Suprapubic skin (tissue), 4 donors: Measurements from ENCODE around the gene RNF130. TPM values are rescaled to one million over a fixed set of nuclear protein-coding genes. Genes with fewer than 3 reads are reported as not detected.

Source experiments
- DNase-seq, 2 donors: peaks; one replicate each; pipeline ENCODE4 v3.0.0-alpha.2; 2019; ENCODE audit warnings: low spot score in 2 of 2
- H3K27ac ChIP-seq: fragments of 200-600 bp; sonication (generic); one replicate; pipeline ENCODE4 v1.5.1; 2019
- H3K27me3 ChIP-seq: fragments of 200-600 bp; sonication (generic); one replicate; pipeline ENCODE4 v1.5.1; 2019
- H3K36me3 ChIP-seq: fragments of 200-600 bp; sonication (generic); one replicate; pipeline ENCODE4 v1.5.1; 2019
- H3K4me1 ChIP-seq: fragments of 200-600 bp; sonication (generic); one replicate; pipeline ENCODE4 v1.5.1; 2019
- H3K4me3 ChIP-seq: fragments of 200-600 bp; sonication (generic); one replicate; pipeline ENCODE4 v1.5.1; 2019; ENCODE audit warnings: mild to moderate bottlenecking
- H3K9me3 ChIP-seq: fragments of 200-600 bp; sonication (generic); one replicate; pipeline ENCODE4 v1.5.1; 2019
- EP300 ChIP-seq: sonication (generic); formaldehyde crosslinking; IDR thresholded peaks from one replicate; pipeline ENCODE4 v1.6.1; 2017; ENCODE audit warnings: antibody characterized with exemption
- POLR2A ChIP-seq, 2 donors: fragments of 450-650 bp; IDR thresholded peaks; one replicate each; pipeline ENCODE4 v1.6.1; 2017; ENCODE audit warnings: antibody characterized with exemption in 2 of 2, mild to moderate bottlenecking in 2 of 2, moderate library complexity in 2 of 2
- POLR2AphosphoS5 ChIP-seq, 3 donors: sonication (generic); formaldehyde crosslinking; IDR thresholded peaks; one replicate each; pipeline ENCODE4 v1.6.1; 2017; ENCODE audit warnings: antibody characterized with exemption in 3 of 3
- WGBS: methylation state at CpG from one replicate; pipeline ENCODE4 v1.1.5; 2018; 5-methylcytosine and 5-hydroxymethylcytosine counted together
- total RNA-seq, 4 donors: library from RNA; depleted of rRNA; stranded (reverse); fragments of >200 nt; gene quantifications; one replicate each; pipeline ENCODE4 v1.1.0, GENCODE V29; 2016
- TF ChIP-seq, protein P1 (sequence below), 2 donors: fragments of 200-600 bp in 1 of 2; fragments of 450-650 bp in 1 of 2; sonication (generic) in 1 of 2; IDR thresholded peaks; one replicate each; pipeline ENCODE4 v1.5.1; 2016 to 2019; ENCODE audit warnings: antibody characterized with exemption in 2 of 2, mild to moderate bottlenecking in 1 of 2, moderate library complexity in 1 of 2

The RNF130 gene
- total RNA-seq, 4 donors from 2014 or later: 24.8 to 37.2 (median 29.8) TPM

DNA sequence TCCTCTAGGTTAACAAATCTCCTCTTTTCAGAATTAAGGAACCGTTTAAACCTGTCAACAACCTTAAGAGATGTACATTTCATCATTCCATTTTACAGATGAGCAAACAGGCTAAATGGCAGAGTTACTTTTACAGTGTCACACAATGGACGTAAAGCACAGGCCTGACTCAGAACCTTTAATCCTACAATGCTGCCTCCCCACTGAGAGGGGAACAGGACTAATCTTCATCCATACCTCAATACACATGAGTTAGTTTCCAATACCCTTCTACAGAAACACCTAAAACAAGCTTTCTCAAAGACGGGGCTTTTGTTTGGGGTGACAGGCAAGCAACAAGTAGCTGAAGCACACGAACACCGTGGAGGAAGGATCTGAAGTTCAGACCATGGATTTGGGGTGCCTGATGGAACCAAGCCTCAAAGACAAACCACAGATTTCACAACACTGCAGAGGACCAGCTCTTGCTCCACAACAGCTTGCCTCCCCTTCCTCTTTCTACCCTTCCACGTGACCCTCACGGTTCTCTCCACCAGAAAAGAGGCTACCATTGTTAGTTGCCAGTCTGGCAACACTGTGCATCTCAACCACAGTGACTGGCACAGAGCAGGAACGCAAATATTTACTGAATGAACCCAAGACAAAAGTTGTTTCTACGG, 1.8 kb downstream of the RNF130 start:
- TF ChIP-seq, protein P1, sequence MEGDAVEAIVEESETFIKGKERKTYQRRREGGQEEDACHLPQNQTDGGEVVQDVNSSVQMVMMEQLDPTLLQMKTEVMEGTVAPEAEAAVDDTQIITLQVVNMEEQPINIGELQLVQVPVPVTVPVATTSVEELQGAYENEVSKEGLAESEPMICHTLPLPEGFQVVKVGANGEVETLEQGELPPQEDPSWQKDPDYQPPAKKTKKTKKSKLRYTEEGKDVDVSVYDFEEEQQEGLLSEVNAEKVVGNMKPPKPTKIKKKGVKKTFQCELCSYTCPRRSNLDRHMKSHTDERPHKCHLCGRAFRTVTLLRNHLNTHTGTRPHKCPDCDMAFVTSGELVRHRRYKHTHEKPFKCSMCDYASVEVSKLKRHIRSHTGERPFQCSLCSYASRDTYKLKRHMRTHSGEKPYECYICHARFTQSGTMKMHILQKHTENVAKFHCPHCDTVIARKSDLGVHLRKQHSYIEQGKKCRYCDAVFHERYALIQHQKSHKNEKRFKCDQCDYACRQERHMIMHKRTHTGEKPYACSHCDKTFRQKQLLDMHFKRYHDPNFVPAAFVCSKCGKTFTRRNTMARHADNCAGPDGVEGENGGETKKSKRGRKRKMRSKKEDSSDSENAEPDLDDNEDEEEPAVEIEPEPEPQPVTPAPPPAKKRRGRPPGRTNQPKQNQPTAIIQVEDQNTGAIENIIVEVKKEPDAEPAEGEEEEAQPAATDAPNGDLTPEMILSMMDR (IDR thresholded peaks at IDR 0.05): no peak
- TF ChIP-seq EP300 (no peak), POLR2A (IDR thresholded peaks at IDR 0.05) (no peak), POLR2AphosphoS5 (IDR thresholded peaks at IDR 0.05) (no peak)
- DNase-seq: no peak
- Histone ChIP-seq H3K27me3 (no peaks in the 10 kb centered on the region), H3K27ac (peak overlapping the region; percentile 90), H3K4me1 (peaks cover 28% of the 10 kb centered on the region), H3K4me3 (peak overlapping the region; percentile 97), H3K36me3 (no peaks in the 10 kb centered on the region), H3K9me3 (no peaks in the 10 kb centered on the region)
- WGBS: 67% methylated on average over 9 of the region's 9 CpGs

DNA sequence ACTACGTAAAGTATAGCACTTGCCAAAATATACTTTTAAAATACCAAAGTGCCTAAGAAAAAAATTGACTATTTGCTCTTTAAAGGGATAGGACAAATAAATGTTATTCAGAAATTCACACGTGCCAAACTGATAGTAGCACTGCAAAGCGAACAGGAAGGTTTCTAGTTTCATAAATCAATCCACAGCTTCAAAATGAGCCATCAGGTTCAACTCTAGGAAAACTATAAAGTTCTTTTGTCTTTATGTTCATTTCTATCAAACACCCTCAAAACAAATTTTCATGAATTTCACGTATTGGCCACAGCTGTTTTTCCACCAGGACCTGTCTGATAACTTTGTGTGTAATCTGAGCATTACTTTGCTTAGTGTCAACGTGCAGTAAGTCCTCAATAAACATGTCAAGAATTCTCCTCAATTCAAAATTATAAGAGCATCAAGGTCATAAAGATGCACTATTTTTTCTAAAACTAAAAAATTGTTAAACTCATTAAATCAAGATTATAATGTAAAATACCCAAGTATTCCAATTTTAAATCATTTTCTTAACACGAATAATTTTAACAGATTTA, 3.0 kb downstream of the RNF130 start:
- 49% methylated on average over 6 of the region's 6 CpGs for WGBS
- TF ChIP-seq EP300 (no peak), POLR2AphosphoS5 (IDR thresholded peaks at IDR 0.05) (no peak), POLR2A (IDR thresholded peaks at IDR 0.05) (no peak)
- TF ChIP-seq, protein P1 (IDR thresholded peaks at IDR 0.05): no peak
- peaks cover 28% of the 10 kb centered on the region for H3K4me1 ChIP-seq
- H3K36me3 ChIP-seq: no peaks in the 10 kb centered on the region
- H3K4me3 ChIP-seq: no peak overlapping the region
- H3K27me3 ChIP-seq: no peaks in the 10 kb centered on the region
- no peaks in the 10 kb centered on the region for H3K9me3 ChIP-seq
- no peak overlapping the region for H3K27ac ChIP-seq
- DNase-seq: no peak

DNA sequence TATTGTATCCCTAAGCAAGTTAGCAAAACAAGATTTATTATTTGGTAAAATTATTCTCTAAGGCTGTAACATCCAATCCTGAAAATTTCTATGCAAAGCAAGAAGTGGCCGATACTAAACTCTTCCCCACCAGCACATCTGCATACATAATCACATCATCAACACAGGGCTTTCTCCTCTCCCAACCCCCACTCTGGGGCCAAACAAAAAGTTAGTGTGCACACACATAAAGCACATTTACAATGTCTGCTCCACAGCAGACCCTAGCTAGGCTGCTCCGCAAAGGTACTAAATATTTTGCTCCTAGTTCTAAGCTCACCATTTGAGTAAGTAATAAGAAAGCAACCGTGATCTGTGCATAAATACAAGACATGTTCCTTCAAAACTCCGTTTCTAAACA, 3.6 kb downstream of the RNF130 start:
- no peaks in the 10 kb centered on the region for H3K36me3 ChIP-seq
- no peak overlapping the region for H3K4me3 ChIP-seq
- peaks cover 28% of the 10 kb centered on the region for H3K4me1 ChIP-seq
- DNase-seq: no peak
- 58% methylated on average over 4 of the region's 4 CpGs for WGBS
- no peaks in the 10 kb centered on the region for H3K9me3 ChIP-seq
- TF ChIP-seq EP300: no peak
- TF ChIP-seq, protein P1 (IDR thresholded peaks at IDR 0.05): no peak
- TF ChIP-seq POLR2AphosphoS5 (IDR thresholded peaks at IDR 0.05): no peak
- no peak for TF ChIP-seq POLR2A (IDR thresholded peaks at IDR 0.05)
- no peaks in the 10 kb centered on the region for H3K27me3 ChIP-seq
- no peak overlapping the region for H3K27ac ChIP-seq

DNA sequence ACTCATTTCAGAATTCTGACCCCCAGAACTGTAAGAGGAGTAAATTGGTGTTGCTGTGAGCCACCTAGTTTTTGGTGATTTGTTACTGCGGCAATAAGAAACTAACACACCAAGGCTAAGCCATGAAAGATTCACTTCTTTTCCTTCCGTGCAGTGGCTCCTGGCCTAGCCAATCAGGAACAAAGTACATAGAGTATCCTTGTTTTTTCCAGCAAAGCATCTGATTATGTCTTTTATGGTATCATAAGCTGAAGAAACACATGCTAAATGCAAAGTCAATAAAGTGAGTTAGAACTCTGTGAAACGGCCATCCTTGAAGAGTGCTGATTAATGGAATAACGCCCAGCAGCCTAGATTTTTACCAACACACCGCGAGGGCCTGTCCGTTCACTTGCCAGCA, 11.4 kb downstream of the RNF130 start:
- Histone ChIP-seq H3K4me3 (no peak overlapping the region), H3K4me1 (no peaks in the 10 kb centered on the region), H3K27me3 (no peaks in the 10 kb centered on the region), H3K36me3 (no peaks in the 10 kb centered on the region), H3K27ac (no peak overlapping the region), H3K9me3 (no peaks in the 10 kb centered on the region)
- no peak for DNase-seq
- no peak for TF ChIP-seq EP300
- no peak for TF ChIP-seq POLR2A (IDR thresholded peaks at IDR 0.05)
- WGBS: 95% methylated on average over 7 of the region's 7 CpGs

DNA sequence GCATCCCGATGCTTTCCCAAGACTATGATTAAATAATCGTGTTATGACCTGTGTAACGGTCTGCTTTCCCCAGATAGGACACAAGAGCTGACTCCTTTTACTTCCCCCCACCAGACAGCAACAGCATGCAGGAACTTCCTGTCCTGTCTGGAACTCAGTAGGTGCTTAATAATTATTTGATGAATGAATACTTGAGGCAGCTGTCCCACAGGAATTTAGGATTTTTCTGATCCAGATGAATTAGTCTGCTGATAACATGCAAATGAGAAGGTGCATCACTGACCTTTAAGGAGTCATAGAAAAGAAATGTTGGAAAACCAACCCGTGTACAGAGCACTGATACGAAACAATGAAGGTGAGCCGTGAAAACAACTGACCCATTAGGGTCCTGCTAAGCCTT, 12.2 kb downstream of the RNF130 start:
- no peaks in the 10 kb centered on the region for H3K36me3 ChIP-seq
- no peak overlapping the region for H3K4me3 ChIP-seq
- H3K27ac ChIP-seq: no peak overlapping the region
- no peaks in the 10 kb centered on the region for H3K9me3 ChIP-seq
- no peaks in the 10 kb centered on the region for H3K27me3 ChIP-seq
- DNase-seq: no peak
- no peaks in the 10 kb centered on the region for H3K4me1 ChIP-seq
- 87% methylated on average over 6 of the region's 6 CpGs for WGBS
- TF ChIP-seq, protein P1 (IDR thresholded peaks at IDR 0.05): no peak
- TF ChIP-seq POLR2AphosphoS5 (IDR thresholded peaks at IDR 0.05) (no peak), POLR2A (IDR thresholded peaks at IDR 0.05) (no peak), EP300 (no peak)
